HG03457 (cell line): Measurements from ENCODE around the gene MRPL17.
A peak's percentile ranks its signal among the peaks of the same experiment; 100 is the strongest.

ENCODE experiments used
- ATAC-seq: cut with Tn5 transposase; IDR thresholded peaks from one replicate; pipeline ENCODE4 v1.9.1; 2021; ENCODE audit warnings: moderate number of reproducible peaks; ENCODE audit not compliant: unreplicated experiment

MRPL17 gene

GRCh38 chr11:6655020-6655789 lies 27.9 kb downstream of the MRPL17 start:
- ATAC-seq, result no peak

DNA sequence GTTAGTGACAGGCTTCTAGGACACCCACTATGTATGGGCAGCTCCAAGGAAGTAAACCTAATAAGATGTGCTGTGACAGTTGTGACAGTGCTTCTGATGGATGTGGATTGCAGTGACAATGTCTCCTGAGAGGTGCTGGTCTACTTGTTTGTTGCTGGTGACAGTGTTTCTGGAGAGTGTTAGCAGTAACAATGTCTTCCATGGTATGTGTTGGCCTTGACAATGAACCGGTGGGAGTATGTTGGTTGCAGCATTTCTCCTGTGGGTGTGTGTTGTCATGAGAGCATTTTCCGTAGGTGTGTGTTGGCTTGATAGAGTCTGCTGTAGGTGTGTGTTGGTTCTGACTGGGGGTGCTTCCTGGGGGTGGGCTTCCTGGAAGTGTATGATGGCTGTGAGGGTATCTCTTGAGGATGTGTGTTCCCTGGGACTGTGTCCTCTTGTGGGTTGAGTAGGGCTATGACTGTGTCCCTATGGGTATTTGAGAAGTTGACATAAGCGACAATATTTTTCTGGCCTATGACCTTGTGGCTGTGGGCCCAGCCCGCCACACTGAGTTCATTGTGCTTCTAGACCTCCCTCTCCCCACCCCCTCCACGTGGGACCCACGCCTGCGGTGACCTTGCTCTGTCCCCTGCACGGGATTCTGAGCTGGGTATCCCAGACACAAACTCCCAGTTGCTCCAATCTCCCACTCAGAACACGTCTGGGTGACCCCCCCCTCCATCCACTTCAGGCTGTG lies 28.7 kb downstream of the MRPL17 start:
- ATAC-seq, result no peak

DNA sequence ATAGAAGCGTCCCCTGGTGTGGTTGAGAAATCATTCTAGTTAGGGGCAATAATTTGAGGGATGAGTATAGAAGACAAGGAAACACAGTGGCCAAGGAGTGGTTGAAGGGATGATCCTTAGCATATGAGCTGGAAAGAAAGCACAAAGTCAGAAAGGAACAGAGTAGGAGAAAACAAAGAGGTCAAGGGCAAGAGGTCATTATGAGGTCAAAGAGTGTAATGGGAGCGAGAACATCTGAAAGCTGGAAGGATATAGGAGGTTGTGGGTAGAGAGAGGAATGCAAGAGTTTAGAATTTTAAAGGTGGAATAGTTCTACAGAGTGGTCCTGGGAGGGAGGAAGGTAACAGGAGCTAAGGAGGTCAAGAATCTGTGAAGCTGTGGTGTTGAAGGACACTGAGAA lies 29.5 kb downstream of the MRPL17 start:
- ATAC-seq, result no peak

DNA sequence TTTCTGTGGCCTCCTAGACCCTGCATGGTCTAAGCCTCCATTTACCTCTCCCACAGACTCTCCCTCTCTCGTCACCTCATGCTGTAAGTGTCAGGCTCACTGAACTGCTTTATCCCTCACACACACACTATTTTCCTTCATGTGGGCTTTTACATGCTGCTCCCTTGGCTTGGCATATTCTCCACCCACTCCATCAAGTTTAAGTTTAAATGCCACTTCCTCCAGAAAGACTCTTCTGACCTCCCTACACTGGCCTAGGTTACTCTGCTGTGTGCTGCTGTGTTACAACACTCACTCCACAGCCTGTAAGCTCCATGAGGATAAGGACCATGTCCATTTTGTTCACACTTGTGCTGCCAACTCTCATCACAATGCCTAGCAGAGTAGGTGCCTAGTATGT lies 30.0 kb downstream of the MRPL17 start:
- no peak for ATAC-seq

GRCh38 chr11:6652182-6652581 lies 31.0 kb downstream of the MRPL17 start:
- ATAC-seq, result no peak

- ATAC-seq, result no peak
Observed at GRCh38 chr11:6650980-6651379, 32.2 kb downstream of the MRPL17 start.

- ATAC-seq, result no peak
Observed at GRCh38 chr11:6650104-6650503, 33.0 kb downstream of the MRPL17 start.

GRCh38 chr11:6648501-6648900 lies 34.6 kb downstream of the MRPL17 start:
- ATAC-seq, result no peak

DNA sequence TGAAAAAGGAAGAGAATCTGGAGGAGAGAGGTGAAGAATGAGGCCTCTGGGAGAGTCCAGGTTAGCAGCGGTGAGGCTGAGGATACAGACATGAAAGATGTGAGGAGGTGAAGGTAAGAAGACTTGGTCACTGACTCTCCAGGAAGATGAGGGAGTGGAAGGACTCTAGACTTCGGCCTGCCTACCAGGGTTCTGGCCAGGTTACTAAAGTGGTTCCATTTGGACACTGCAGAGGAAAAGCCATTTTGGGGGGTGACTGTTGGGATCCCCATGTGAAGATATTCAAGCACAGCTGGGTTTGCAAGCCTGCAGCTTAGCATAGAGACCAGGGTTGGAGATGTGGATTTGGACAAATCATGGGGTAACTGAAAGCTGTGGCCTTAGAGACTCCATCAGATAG lies 35.3 kb downstream of the MRPL17 start:
- ATAC-seq, result no peak

DNA sequence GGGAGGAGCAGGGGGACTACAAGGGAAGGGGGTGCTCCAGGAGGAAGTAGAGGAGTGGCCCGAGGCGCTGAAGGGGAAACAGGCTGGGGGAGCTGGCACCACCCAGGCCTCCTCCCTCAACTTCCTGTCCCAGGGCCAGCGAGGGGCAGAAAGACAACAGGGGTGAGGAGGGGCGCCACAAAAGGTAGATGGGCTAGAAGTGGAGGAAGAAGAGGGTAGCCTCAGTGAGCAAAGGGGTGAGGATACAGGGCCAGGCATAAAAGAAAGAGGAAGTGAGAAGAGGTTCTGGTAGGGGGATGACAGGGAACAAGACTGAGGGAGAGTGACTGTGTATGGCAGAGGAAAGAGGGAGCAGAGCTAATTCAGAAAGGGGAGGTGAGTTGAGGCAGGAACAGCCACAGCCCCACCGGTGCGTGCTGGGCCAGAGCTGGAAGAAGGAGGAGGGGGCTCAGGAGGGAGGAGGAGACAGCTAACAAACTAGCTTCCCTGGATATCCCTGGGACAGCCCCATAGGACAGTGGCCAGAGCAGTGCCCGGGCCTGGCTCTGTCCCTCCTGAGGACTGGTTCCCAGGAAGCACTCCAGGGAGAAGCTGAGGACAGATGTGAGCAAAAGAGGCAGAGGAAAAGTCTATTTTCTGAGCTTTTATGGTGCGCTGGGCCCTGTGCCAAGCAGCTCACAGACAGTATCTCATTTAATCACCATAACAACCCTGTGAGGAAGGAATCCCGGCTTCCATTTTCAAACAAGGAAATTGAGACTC lies 36.0 kb downstream of the MRPL17 start:
- peak; percentile 74 for ATAC-seq

DNA sequence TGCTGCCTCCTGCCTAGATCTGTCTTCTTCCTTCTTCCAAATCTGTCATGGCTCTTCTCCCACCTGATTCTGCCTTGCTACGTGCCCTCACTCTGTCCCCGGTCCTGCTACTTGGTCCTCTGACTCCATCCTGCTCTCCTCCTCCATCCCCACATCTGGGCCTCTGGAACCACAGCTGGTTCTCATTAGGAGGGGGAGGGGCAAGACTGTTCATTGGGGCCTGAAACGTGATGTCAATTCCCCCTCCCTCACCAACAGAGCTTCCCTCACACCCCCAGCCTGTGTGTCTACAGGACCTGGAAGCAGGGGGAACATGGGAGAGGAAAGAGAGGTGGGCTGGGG lies 36.6 kb downstream of the MRPL17 start:
- no peak for ATAC-seq

GRCh38 chr11:6646071-6646470 lies 37.1 kb downstream of the MRPL17 start:
- no peak for ATAC-seq

DNA sequence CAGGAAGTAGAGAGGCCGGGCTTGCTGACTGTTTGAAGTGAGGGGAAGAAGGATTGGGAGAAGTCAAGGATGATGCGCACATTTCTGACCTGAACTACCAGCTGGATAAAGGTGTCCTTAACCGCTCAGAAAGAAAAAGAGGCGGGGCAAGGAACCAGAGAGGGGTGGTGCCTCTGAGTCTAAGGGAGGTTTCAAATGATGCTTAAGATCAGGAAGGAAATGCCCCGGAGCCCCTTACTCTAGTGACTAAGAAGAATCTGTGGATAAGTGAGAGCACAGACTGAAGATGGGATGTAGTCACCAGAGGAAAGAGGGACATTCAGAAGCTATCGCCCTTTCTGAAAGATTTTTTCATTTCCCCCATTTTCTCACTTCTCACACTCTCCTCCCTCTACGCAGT lies 40.2 kb downstream of the MRPL17 start:
- no peak for ATAC-seq

GRCh38 chr11:6640985-6641701 lies 42.0 kb downstream of the MRPL17 start:
- no peak for ATAC-seq

DNA sequence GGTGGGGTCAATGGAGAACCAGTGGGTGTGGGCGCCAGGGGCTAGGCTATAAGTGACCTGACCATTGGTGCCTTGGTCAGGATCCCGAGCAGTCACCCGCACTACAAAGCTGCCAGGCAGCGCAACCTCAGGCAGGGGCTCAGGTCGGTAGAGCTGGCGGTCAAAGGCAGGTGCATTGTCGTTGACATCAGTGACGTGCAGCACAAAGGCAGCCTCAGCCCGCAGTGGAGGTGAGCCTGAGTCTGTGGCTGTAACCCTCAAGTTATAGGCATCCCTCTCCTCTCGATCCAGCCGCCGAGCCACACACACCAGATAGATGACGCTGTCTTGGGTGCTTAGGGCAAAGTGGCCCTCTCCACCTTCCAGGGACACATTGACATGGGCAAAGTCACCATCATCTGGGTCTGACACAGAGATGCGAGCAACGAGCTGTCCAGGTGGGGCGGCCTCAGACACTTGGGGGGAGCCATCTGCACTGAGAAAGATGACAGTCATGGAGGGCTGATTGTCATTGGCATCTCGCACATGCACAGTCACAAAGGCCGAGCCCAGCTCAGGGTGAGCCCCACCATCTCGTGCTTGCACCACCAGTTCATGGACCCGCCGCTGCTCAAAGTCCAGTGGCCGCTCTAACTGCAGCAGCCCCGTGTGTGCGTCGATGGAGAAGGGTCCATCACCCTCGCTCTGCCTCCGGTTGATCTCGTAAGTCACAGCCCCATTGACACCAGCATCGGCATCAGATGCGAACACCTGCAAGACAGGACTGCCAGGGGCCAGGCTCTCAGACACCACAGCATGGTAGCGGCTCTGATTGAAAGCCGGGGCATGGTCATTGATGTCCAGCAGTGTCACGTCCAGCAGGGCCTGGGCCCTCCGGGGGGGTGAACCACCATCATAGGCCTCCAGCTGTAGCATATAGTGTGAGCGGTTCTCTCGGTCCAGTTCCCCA lies 42.8 kb downstream of the MRPL17 start:
- no peak for ATAC-seq

DNA sequence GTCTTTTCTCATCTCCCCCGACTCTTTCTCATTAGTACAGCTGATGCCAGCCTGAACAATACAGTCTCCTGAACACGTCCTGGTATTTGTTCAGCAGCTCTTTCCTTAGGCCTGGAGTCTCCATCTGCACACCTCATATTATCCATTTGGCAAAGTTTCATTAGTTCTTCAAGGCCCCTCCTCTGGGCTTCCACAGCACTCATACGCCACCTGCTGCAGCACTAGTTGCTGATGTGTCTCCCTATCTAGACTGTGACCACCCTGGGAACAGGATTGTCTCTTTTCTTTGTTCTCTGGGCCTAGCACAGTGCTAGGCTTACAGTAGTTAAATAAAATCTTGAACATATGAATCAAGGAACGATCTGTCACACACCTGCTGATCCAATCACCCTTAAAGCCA lies 44.7 kb downstream of the MRPL17 start:
- ATAC-seq, result no peak

DNA sequence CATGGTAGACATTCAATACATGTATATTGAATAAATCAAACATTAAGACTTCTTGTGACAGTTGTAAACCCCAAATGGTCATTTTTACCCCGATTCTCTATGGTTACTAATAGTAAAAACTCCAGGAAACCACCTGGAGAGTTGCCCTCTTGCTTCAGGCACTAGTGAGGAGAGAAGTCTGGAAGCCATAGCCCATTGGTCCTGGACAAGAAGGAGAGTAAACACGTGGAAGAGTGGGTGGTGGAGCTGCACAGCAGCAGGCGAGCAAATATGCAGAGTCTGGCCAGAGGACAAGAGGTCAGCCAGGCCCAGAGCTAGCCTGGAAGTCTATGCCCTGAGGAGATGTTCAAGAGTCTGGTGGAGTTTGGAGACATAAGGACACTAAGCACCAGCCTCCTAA lies 45.3 kb downstream of the MRPL17 start:
- no peak for ATAC-seq

- no peak for ATAC-seq
Observed at GRCh38 chr11:6636480-6636879, 46.7 kb downstream of the MRPL17 start.

DNA sequence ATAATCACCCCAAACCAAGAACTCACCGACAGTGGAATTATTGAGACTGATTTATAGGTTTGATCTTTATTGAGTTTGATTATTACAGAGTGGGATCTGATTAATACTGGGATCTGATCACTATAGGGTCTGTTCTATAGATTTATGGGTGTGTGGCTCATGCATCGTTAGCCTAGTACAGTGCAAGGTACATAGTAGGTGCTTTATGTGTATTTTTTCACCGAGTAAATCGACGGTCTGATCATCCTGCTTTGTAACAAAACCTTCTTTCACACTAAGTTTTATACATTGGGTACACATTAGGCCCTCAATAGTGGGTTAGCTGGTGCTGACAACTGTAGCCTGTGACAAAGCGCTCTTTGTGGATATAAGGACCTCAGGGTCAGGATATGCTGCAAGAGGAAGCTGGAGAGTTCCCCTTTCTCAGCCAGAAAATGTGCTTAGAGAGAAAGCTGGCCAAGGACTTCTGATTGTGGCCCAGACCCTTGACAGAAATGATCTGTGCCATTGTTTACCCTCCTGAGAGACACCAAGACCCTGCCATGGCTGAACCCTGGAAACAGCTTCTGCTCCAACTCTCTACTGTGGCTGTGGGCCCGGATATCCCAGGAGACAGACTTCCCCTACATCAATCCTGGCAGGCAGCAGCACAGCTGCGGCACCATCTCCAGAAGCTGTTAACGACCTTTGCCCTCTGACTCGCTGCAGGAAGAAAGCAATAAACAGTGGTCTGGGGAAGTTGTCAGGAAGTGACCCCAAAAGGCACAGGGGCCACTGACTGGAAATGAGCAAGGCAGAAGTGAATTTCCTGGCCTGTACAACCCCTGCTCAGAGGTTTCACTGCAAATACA lies 47.8 kb downstream of the MRPL17 start:
- ATAC-seq, result no peak
